HG03565 (cell line): ENCODE measurements around the gene GPC3.

Experiments
- ATAC-seq: cut with Tn5 transposase; IDR thresholded peaks from one replicate; pipeline ENCODE4 v1.9.1; 2021; ENCODE audit warnings: mild to moderate bottlenecking, moderate library complexity; ENCODE audit not compliant: unreplicated experiment

The GPC3 gene

DNA sequence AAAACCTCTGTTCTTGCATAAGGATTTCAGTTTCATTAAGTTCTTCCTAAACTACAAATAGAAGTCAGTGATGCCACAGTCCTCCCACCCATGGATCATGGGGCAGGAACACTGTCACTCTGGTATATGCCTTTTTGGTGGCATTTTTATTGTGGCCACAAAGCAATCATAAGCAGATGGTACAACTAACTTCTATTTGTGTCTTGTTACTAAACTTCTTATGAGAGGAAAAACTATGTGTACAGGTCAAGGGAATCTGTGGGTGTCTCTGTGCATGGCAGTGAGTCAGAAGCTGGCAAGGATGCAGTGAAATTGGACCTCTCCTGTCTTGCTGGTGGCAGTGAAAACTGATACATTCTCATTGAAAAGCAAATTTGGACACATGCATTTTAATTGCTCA lies 325.1 kb downstream of the GPC3 start:
- no peak for ATAC-seq

DNA sequence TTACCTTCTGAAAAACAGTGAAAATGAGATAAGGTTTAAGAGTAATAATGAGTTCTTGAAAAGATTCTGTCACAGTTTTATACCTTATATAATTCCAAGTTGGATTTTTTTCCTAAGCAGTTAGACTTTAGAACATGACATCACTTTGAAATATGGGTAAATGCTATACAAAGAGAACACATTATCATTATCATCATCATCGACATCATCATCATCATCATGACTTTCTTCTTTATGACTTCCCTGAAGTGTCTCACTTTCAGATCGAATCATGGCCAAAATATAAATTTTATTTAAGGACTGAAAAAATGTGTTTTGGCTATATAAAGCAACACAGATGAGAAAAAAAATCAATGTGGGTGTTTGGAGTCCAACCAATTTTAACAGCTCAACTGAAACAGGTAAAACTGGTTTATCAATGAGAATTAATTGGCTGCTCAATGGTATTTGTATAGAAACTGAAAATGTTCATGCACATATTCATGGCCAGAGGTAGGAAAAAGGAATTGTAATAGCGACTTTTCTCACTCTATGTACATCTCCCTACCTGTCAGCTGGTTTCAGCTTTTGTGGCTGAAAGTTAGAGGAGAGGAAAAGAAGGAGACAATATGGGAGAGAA lies 327.0 kb downstream of the GPC3 start:
- no peak for ATAC-seq

DNA sequence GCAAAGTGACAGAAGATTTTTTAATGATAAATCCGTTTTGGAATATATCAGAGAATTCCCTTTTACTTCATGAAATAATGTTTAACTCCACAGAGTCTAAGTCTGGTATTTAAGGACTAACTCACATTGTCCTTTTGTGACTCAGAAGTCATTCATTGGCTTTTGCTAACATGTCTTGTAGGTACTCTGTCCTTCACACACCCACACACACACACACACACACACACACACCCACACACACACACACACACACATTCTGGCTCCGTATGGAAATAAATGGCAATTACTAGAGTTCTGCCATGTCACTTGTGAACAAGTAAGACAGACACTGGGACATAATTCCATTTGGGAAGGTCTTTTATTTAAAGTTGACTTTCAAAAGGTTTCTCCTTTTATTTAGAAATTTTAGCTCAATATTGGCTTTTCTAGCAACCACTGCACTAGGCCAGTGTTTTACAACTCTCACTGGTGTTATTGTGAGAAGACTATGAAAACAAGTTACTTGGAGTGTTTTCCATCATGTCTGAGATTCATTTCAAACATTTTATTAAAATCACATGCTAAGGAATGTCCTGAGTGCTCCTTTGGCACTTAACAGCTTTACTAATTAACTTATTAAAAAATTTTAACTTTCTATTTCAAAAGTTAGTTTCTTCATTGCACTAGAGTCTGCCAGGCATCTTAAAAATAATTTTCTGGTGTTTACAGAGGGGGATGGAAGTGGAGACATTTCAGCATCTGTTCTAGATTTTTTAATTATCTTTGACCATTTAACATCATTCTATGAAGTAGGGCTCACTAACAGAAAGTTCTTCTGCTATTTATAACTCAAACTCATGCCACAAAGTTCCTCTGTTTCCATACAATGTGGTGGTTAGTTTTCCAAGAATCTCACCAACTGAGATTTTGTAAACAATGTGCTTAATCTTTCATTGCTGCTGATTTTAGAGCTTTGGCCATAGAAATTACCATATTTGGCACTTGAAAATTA lies 329.8 kb downstream of the GPC3 start:
- ATAC-seq, result no peak

DNA sequence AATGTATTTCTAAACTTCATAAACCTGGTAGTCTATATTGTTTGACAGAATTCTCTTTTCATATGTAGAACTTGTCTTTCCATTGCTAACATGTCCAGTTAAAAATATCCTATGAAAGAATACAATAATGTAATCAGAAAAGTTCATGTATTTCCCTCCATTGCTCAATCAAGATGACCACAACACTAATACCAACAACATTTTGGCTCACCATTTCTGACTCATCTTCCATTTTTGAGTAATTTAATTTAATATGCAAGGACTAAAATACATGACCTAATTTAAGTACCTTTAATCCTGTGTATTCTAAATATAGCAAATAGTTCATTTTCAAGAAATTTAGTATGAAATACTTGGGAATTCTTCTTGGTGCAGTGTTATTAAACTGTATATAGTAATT lies 330.6 kb downstream of the GPC3 start:
- no peak for ATAC-seq

DNA sequence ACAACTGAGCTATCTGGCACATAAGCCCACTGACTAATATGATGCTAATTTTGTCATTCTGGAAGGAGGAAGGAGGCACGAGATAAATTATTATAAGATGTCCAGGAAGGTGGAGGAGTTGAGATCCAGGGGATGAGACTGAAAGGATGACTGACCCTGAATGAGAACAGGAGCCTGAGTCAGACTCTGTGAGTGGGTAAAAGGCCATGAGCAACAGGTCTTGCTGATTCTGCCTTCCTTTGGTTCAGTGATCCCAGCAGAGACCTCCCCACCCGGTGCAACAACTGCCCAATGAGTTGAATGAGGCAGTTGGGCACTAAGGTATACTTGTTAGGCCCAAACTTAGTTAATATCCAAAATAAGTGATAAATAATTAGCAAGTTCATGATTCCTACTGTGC lies 332.0 kb downstream of the GPC3 start:
- no peak for ATAC-seq

DNA sequence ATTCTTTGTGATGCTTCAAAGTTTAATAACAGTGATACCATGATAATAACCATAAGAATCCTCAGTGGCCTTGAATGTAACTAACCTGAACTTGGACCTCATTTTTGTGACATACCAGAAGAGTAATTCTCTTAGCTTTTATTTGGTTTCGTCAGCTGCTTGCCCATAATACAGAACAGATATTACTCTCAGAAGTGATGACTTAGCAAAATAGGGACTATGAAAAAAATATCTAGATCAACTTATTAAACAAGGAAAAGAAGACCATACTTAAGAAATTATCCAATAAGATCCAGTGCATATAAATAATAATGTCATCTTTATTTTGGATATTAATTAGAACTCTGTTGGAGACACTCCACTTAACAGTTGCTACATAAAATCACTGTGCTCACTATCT lies 333.2 kb downstream of the GPC3 start:
- ATAC-seq, result no peak

DNA sequence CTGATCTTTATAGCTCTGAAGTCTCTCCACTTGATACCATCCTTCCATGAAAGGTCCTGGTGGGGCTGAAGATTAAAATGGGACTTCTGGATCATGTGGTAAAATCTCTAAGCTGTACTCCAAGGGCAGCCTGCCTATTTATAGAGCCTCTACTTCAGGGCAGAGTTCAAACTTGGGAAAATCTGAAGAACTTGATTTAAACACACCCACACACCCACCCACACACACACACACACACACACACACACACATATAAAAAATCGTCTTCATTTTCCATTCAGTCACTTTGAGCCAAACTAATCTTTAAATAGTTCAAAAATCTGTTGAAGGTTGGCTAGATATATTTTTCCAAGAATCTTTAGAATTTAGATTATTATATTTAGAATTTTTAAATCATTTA lies 335.2 kb downstream of the GPC3 start:
- ATAC-seq, result no peak

DNA sequence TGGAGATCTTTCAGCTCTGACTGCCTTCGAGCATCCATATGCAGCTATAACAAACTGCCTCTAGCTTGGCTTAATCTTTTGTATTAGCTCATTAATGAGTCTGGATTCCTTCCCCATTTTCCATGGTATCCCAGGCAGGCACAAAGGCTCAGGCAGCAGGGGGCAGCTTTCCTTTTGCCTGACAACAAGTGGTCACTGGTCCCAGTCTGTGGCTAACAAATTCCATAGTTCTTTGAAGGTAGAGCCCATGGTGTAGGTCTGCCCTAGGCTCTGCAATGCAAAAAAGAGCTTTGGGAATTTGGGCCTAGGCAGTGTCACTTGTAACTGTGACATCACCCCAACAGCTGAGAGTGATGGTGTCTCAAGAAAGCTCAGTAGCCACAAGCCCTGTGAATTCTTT lies 335.7 kb downstream of the GPC3 start:
- ATAC-seq, result no peak

DNA sequence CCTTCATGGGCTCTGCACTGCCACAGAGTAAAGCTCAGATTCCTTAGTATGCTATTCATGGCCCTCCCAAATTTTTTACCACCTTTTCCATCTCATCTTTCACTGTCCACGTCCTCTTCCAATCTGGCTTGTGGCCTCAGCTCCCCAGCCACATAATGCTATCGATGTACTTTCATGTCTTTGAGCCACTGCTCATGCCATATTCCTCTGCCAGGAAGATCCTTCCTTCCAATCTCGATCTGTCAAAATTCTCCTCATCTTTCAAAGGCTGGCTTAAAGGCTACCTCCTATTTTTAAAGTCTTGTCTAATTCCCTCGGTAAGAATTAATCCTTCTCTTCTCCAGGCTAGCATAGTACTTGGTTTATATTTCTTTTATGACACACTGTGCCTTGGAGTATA lies 336.8 kb downstream of the GPC3 start:
- no peak for ATAC-seq

DNA sequence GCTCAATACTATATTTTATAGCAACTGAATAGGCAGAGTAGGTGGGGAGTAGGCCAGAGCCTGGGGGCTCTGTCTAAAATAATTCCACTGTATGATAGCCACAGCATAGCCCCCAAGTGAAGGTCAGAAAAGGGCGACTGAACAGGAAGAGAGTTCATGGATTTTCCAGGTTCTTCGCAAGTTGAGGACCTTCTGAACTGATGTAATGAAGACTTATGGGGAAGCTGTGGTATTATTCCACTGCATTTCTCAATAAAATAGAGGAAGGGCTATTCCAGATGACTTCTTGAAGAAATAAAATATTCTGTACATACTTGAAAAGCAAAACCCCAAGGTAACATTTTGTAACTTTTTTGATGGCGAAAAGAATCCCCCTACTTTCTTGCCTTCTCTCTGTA lies 338.7 kb downstream of the GPC3 start:
- no peak for ATAC-seq

DNA sequence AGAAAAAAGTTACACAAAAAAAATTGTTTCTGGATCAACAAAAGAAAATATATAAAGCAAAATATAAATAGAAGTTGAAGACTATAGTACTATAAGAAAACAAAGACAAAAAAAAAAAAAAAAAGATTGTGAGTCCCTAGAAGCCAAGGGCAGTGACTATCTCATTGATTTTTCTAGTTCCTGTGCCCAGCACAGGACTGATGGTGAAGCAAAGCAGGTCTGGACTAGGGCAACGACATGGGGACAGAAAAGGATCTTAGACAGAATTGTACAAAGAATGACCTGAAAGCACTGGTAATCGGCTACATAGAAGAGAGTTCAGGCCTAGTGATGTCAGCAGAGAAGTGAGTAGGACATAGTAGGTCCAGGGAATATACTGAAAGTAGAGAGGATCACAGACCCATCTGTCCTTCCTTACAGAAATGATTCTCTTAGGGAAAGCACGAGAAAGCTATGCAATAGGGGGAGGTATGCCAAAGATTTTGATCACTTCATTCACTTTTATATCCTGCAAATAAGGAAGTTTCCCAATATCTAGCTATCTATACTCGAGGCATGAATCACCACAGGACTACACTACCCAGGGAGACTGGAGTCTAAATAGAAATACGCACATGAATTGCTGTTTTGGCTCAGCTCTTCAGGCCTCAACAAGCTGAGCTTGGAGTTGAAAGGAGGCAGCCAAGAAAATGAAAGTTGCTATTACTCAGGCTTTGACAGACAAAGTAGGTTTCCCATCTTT lies 339.2 kb downstream of the GPC3 start:
- no peak for ATAC-seq

DNA sequence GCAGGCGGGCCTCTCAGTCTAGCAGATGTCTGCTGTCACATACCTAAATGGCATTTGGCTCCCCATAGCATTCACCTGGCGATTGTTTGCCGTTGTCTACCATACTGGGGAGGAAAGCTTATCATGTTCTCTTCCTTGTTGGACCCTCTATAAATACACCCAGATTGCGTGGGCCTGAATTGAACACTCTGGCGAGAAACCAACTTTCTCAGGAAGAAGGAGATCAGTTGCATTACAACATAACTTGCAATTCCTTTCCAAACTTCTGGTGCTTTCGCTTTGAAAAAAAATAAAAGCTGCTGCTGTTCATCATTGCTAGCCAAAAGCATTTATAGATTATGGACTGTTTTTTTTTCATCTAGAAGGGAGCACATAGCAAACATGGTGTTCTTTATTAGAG lies 340.1 kb downstream of the GPC3 start:
- no peak for ATAC-seq

DNA sequence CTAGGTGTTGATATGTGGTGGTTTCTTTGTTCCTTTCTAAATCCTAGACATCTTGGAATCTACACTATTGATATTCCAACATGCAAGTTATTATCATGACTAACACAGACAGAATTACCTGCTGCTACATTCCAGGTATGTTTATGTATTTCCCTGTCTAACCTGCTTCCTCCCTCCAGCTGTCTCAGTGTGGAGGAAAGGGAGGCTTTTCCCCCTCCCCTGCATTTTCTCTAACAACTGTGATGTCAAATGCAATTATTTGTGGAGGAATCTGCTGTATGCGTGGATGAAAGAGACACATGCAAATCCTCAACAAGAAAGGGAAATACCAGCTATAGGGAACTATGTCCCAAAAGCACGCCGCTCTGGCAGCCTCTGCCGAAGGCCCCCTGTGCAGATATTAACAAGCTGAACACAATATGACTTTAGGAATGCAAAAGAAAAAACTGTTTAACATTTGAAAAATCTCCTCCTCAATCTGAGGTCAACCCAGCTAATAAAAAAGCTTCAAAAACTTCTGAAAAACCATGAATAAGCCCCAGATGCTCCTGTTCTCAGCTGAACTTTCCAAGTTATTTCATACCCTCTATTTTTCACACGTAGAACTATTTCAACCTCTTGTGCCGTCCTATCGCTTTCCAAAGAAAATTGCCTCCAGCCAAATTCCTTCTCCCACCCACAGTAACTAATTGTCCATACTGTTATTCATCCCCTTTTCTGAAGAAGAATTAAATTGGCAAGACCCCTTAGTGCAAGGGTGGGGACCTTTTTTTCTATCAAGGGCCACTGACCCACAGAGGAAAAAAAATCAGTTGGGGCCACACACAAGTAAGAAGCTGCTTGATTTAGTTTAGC lies 345.0 kb downstream of the GPC3 start:
- no peak for ATAC-seq

DNA sequence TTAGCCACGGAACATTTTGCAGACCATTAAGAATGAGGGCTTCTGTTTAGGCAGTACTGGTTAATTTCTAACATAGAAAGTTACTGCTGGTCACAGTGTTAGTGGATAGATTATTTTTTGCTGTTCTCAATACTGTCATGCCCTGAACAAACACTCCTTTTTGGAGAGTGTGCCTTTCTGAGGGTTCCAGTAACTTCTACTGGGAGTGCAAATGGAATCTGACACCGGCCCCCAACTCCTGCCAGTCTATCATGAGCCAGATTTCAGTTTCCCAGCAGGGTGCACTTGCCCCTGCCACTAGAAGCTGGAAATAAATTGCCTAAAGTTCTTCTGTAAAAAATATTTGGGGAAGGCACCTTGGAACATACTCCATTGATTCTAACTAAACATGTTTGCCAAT lies 345.7 kb downstream of the GPC3 start:
- ATAC-seq, result no peak

DNA sequence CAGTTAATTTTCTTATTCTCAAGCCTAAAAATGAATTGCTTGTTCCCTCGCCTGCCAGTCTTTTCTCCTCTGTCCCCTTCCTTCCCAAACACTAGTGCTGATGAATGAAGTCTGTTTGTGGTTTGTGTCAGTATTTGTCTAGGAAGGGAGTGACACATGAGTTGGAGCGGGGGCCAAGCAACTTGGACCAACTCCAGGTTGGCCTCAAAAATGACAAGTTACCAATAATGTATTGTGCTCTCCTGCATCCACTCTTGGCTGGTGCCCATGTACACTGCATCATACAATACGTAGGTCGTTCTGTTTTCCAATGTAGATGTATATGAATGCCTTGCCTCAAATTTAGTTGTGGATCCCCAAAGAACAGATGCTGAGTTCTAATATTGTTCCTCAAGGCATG lies 347.1 kb downstream of the GPC3 start:
- no peak for ATAC-seq

DNA sequence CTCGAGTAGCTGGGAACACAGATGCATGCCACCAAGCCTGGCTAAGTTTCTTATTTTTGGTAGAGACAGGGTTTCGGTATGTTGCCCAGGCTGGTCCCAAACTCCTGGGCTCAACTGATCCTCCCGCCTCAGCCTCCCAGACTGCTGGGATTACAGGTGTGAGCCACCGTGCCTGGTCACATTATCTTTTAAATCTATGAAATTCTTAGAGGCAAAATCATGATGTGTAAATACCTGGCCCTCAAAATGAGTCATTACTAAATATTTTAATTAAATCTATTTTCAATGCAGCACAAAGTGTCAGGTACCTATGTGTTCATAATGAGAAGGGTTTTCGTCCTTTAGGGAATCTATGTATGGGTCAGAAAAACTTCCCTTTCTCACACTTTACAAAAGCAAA lies 347.6 kb downstream of the GPC3 start:
- ATAC-seq, result no peak

DNA sequence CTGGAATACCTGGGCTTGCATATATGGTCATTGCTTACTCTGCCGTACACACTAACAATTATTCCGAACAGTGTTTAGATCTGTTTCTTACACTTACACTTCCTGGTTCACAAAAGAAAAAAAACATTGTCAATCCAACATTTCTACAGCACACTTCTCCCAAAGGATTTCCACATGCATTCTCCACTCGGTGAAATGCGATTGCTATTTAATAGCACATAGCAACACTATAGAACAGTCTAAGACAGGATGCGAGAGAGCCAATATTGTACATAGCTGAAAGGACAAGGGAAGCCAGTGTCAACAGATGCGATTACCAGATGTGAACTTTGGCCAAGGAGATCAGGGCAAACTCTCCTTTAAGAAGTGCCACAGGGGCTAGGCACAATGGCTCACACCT lies 349.4 kb downstream of the GPC3 start:
- ATAC-seq, result no peak

DNA sequence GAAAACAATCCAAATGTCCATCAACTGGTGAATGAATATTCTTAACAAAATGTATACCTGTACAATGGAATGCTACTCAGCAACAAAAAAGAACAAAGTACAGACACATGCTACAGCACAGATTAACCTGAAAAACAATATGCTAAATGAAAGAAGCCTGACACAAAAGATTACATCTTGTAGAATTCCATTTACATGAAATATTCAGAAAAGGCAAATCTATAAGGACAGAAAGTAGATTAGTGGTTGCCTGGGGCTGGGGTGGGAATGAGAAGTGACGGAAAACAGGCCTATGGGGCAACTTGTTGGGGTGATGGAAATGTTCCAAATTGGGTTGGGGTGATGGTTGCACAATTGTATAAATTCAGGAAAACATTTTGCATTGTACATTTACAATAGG lies 351.0 kb downstream of the GPC3 start:
- ATAC-seq, result no peak

DNA sequence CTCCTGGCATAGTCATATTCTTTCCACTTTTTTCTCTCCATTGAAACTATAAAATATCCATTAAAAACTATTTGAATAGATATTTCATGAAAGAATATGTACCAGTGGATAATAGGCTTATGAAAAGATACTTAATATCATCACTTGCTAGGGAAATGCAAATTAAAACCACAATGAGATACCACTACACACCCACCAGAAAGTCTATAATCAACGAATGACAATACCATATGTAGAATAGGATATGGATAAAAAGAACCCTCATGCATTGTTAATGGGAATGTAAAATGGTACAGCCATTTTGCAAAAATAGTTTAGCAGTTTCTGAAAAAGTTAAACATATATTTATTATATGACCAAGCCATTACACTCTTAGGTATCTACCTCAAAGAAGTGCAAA lies 351.4 kb downstream of the GPC3 start:
- no peak for ATAC-seq

DNA sequence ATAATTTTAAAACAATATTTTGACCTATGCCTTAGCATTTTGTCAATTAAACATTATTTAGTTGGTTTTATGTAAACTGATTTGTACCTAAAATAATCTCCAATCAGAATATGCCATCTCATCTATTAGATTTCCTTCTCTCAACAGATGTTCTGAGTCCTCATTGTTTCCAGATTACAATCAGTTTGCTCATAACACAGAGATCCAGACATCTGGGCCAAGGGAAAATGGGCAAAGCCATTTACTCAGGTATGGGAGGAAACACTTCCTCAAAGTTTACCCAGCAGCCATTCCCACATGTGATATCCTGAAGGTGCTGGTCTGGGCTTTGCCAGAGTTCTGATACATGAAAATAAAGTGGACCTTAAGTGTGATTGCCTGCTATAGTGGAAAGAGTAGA lies 352.2 kb downstream of the GPC3 start:
- no peak for ATAC-seq

DNA sequence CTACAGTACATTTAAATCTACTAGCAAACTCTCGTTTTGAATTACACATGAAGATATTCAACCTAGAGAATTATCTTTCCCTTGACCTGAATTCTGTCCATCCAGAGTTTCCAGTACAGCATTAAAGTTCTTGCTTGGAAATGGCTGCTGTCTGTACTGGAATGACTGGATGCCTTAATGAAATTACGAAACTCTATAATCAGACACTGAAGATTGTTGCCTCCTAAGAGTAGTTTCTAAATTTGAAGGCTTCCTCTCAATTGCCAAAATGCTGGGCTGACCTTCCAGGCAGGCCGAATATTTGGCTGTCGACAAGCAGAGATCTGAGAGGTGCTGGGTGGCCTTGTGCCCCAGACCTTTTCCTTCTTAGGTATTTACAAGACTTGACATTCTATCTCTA lies 355.0 kb downstream of the GPC3 start:
- ATAC-seq, result no peak
